H1 (cell line): ENCODE measurements around the gene FZD8. TPM values are rescaled to one million over a fixed set of nuclear protein-coding genes. Genes with fewer than 3 reads are reported as not detected.
A peak's percentile ranks its signal among the peaks of the same experiment; 100 is the strongest.

Experiments
- ATF2 ChIP-seq: IDR thresholded peaks from 2 replicates; pipeline ENCODE4 v1.6.1; 2012; ENCODE audit warnings: low read length, inconsistent platforms
- BACH1 ChIP-seq: IDR thresholded peaks from 2 replicates; pipeline ENCODE4 v1.6.1; 2012; ENCODE audit warnings: low read length, improper control_type of control experiment
- CEBPB ChIP-seq: IDR thresholded peaks from 2 replicates; pipeline ENCODE4 v1.6.1; 2012; ENCODE audit warnings: low read depth, low read length
- CTCF ChIP-seq, 3 experiments: IDR thresholded peaks; 1 replicate in 2 of 3; 2 replicates in 1 of 3; pipeline versions ENCODE4 v1.5.1 to v1.6.1; 2011; ENCODE audit warnings: low read length in 3 of 3, mild to moderate bottlenecking in 3 of 3, inconsistent platforms in 2 of 3, low read depth in 1 of 3, moderate library complexity in 1 of 3; ENCODE audit not compliant: insufficient read depth in 1 of 3; ENCODE audit errors: control extremely low read depth in 1 of 3
- FOSL1 ChIP-seq: IDR thresholded peaks from 2 replicates; pipeline ENCODE4 v1.6.1; 2011; ENCODE audit warnings: mild to moderate bottlenecking, low read depth, low read length, moderate library complexity; ENCODE audit not compliant: insufficient read depth
- GTF2F1 ChIP-seq: IDR thresholded peaks from 2 replicates; pipeline ENCODE4 v1.6.1; 2012; ENCODE audit warnings: low read depth, low read length, improper control_type of control experiment, borderline replicate concordance
- HDAC2 ChIP-seq, 2 experiments: fragments of 300-600 bp in 1 of 2; sonication (generic) in 1 of 2; IDR thresholded peaks; 2 replicates each; pipeline ENCODE4 v1.6.1; 2011 to 2012; ENCODE audit warnings: low read depth in 2 of 2, low read length in 2 of 2, mild to moderate bottlenecking in 2 of 2, moderate library complexity in 2 of 2, borderline replicate concordance in 1 of 2, inconsistent platforms in 1 of 2
- HDAC6 ChIP-seq: IDR thresholded peaks from one replicate; pipeline ENCODE4 v1.7.1; 2012; ENCODE audit warnings: low read depth, mild to moderate bottlenecking, inconsistent platforms, low read length, moderate library complexity
- MAX ChIP-seq: IDR thresholded peaks from 2 replicates; pipeline ENCODE4 v1.6.1; 2012; ENCODE audit warnings: inconsistent platforms
- POLR2AphosphoS5 ChIP-seq: IDR thresholded peaks from 2 replicates; pipeline ENCODE4 v1.6.1; 2011; ENCODE audit warnings: low read depth, low read length
- RAD21 ChIP-seq, 2 experiments: IDR thresholded peaks in 1 of 2; conservative IDR thresholded peaks in 1 of 2; 2 replicates each; pipeline ENCODE4 v1.6.1; 2011; ENCODE audit warnings: low read depth in 2 of 2, low read length in 2 of 2, improper control_type of control experiment in 1 of 2, inconsistent platforms in 1 of 2, mild to moderate bottlenecking in 1 of 2, moderate library complexity in 1 of 2
- TEAD4 ChIP-seq: IDR thresholded peaks from 2 replicates; pipeline ENCODE4 v1.6.1; 2012; ENCODE audit warnings: low read depth, low read length, inconsistent platforms, mixed read lengths
- YY1 ChIP-seq: IDR thresholded peaks from 2 replicates; pipeline ENCODE4 v1.6.1; 2011; ENCODE audit warnings: low read depth, mild to moderate bottlenecking, low read length
- polyA plus RNA-seq, 7 experiments: library from polyadenylated mRNA; depleted of rRNA in 3 of 7; stranded (reverse) in 5 of 7; unstranded in 2 of 7; fragments of >200 nt in 5 of 7; fragments of 200-250 nt in 2 of 7; gene quantifications; 1 replicate in 5 of 7; 2 replicates in 1 of 7; 4 replicates in 1 of 7; pipeline versions ENCODE4 v1.2.1 to v1.2.3, GENCODE V29; 2011 to 2013; ENCODE audit warnings: missing spikeins in 2 of 7, mixed read lengths in 2 of 7
- total RNA-seq: library from RNA; stranded (reverse); fragmentation: NEBNext Ultra II Directional; extraction: Animal tissue kit (Norgen Biotek cat#: 25700); gene quantifications from 2 replicates; pipeline ENCODE4 v1.2.1, GENCODE V29; 2021
- TF ChIP-seq, protein P1 (sequence below): IDR thresholded peaks from 2 replicates; pipeline ENCODE4 v1.6.1; 2011; ENCODE audit warnings: low read depth, mild to moderate bottlenecking, low read length; ENCODE audit not compliant: insufficient read depth
- TF ChIP-seq, protein P2 (sequence below): IDR thresholded peaks from 2 replicates; pipeline ENCODE4 v1.6.1; 2012; ENCODE audit warnings: inconsistent platforms
- TF ChIP-seq, protein P3 (sequence below): IDR thresholded peaks from 2 replicates; pipeline ENCODE4 v1.6.1; 2011; ENCODE audit warnings: low read length, improper control_type of control experiment

FZD8 gene
- total and polyA plus RNA-seq, 2 of the 8 experiments (the other 6 are each of a cell fraction or from before 2014, with no cell fraction given) = 4.8 to 7.1 TPM

DNA sequence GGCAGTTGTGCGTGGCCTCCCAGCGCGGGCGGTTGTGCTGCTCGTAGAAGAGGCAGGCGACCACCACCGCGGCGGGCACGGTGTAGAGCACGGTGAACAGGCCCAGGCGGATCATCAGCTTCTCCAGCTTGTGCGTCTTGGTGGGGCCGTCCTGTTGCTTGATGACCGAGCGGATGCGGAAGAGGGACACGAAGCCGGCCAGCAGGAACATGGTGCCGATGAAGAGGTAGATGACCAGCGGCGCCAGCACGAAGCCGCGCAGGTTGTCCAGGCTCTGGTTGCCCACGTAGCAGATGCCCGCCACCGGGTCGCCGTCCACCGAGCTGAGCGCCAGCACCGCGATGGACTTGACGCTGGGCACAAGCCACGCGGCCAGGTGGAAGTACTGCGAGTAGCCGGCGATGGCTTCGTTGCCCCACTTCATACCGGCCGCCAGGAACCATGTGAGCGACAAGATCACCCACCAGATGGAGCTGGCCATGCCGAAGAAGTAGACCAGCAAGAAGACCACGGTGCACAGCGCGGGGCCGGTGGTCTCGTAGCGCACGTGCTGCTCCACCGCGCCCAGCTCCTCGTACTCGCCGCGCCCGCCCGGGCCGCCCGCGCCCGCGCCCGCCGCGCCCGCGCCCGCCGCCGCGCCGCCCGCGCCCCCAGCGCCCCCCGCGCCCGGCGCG lies 2.2 kb downstream of the FZD8 start (continued):
- TF ChIP-seq HDAC6 = no peak
- TF ChIP-seq, protein P1, sequence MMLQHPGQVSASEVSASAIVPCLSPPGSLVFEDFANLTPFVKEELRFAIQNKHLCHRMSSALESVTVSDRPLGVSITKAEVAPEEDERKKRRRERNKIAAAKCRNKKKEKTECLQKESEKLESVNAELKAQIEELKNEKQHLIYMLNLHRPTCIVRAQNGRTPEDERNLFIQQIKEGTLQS = no peak
- TF ChIP-seq, protein P2, sequence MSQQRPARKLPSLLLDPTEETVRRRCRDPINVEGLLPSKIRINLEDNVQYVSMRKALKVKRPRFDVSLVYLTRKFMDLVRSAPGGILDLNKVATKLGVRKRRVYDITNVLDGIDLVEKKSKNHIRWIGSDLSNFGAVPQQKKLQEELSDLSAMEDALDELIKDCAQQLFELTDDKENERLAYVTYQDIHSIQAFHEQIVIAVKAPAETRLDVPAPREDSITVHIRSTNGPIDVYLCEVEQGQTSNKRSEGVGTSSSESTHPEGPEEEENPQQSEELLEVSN = peak; percentile 91
- no peak for TF ChIP-seq ATF2
- TF ChIP-seq, protein P3, sequence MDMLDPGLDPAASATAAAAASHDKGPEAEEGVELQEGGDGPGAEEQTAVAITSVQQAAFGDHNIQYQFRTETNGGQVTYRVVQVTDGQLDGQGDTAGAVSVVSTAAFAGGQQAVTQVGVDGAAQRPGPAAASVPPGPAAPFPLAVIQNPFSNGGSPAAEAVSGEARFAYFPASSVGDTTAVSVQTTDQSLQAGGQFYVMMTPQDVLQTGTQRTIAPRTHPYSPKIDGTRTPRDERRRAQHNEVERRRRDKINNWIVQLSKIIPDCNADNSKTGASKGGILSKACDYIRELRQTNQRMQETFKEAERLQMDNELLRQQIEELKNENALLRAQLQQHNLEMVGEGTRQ = no peak
- peak in 1 of 2 experiments; percentile 67; a peak in 1 of 4 replicates for TF ChIP-seq HDAC2 (IDR thresholded peaks at IDR 0.05; ENCODE audit: borderline replicate concordance in 1 of 2, low read depth in 2 of 2, low read length in 2 of 2)
- peak in 1 of 2 experiments; percentile 17; a peak in 1 of 4 replicates for TF ChIP-seq RAD21 (IDR thresholded peaks at IDR 0.05 in 1 of 2, conservative IDR thresholded peaks at IDR 0.05 in 1 of 2; ENCODE audit: low read depth in 2 of 2, low read length in 2 of 2)
- no peak for TF ChIP-seq CEBPB
- TF ChIP-seq GTF2F1 = no peak
- TF ChIP-seq MAX = peak; percentile 94
- TF ChIP-seq POLR2AphosphoS5 = no peak
- TF ChIP-seq CTCF (IDR thresholded peaks at IDR 0.05; ENCODE audit: control extremely low read depth in 1 of 3, insufficient read depth in 1 of 3, low read depth in 1 of 3, low read length in 3 of 3) = peak; percentile 39 to 43 (median 40)
- TF ChIP-seq FOSL1 = no peak
- no peak for TF ChIP-seq TEAD4
- no peak for TF ChIP-seq BACH1
- 0 out of 2 replicates have a peak, but pooled peaks have one; percentile 8 for TF ChIP-seq YY1
